ENCODE data around the gene ZYX.
"Not testable (repeated sequence)": the region's sequence is repeated elsewhere in the genome, so short reads cannot be mapped to it uniquely, and the experiment has no call there.

The ZYX gene

GRCh38 chr7:143411976-143412708 is 31.0 kb downstream of the ZYX start:
- no peaks in the 10 kb centered on the region for H3K9me3 ChIP-seq (ENCODE audit: control insufficient read depth, low read length)
- no peak overlapping the region for H3K27ac ChIP-seq (ENCODE audit: low read depth, low read length, severe bottlenecking)
- H3K36me3 ChIP-seq (ENCODE audit: control insufficient read depth, insufficient read depth, low read length): no peaks in the 10 kb centered on the region
- WGBS, 2 experiments (ENCODE audit: insufficient coverage in 2 of 2): 75 to 92% methylated on average over 4 to 5 of the region's 5 CpGs
- peaks cover 31% of the 10 kb centered on the region for H3K4me1 ChIP-seq (ENCODE audit: control insufficient read depth, insufficient read depth, low read length, poor library complexity, severe bottlenecking)
- no peak overlapping the region for H3K4me3 ChIP-seq (ENCODE audit: extremely low read depth, insufficient read depth, low read length, poor library complexity, severe bottlenecking)

GRCh38 chr7:143413123-143413522 is 32.0 kb downstream of the ZYX start:
- no peak overlapping the region for H3K4me3 ChIP-seq (ENCODE audit: extremely low read depth, insufficient read depth, low read length, poor library complexity, severe bottlenecking)
- no peaks in the 10 kb centered on the region for H3K9me3 ChIP-seq (ENCODE audit: control insufficient read depth, low read length)
- WGBS, 2 experiments (ENCODE audit: insufficient coverage in 2 of 2): 91 to 94% methylated on average over 4 to 5 of the region's 8 CpGs
- H3K4me1 ChIP-seq (ENCODE audit: control insufficient read depth, insufficient read depth, low read length, poor library complexity, severe bottlenecking): peaks cover 21% of the 10 kb centered on the region
- H3K36me3 ChIP-seq (ENCODE audit: control insufficient read depth, insufficient read depth, low read length): no peaks in the 10 kb centered on the region
- no peak overlapping the region for H3K27ac ChIP-seq (ENCODE audit: low read depth, low read length, severe bottlenecking)

- not testable (repeated sequence) for H3K9me3 ChIP-seq (ENCODE audit: control insufficient read depth, low read length); H3K4me3 ChIP-seq (ENCODE audit: extremely low read depth, insufficient read depth, low read length, poor library complexity, severe bottlenecking); H3K27ac ChIP-seq (ENCODE audit: low read depth, low read length, severe bottlenecking); H3K36me3 ChIP-seq (ENCODE audit: control insufficient read depth, insufficient read depth, low read length)
- H3K4me1 ChIP-seq (ENCODE audit: control insufficient read depth, insufficient read depth, low read length, poor library complexity, severe bottlenecking): peaks cover 12% of the 10 kb centered on the region
- 83 to 100% methylated on average over 3 to 5 of the region's 7 CpGs for WGBS, 2 experiments (ENCODE audit: insufficient coverage in 2 of 2)
Measured at GRCh38 chr7:143415209-143415608, 34.1 kb downstream of the ZYX start.

GRCh38 chr7:143415742-143416397 is 34.7 kb downstream of the ZYX start:
- 92 to 96% methylated on average over 6 of the region's 8 CpGs for WGBS, 2 experiments (ENCODE audit: insufficient coverage in 2 of 2)
- Histone ChIP-seq H3K36me3 (ENCODE audit: control insufficient read depth, insufficient read depth, low read length) (no peaks in the 10 kb centered on the region), H3K4me1 (ENCODE audit: control insufficient read depth, insufficient read depth, low read length, poor library complexity, severe bottlenecking) (peaks cover 6% of the 10 kb centered on the region), H3K27ac (ENCODE audit: low read depth, low read length, severe bottlenecking) (no peak overlapping the region), H3K4me3 (ENCODE audit: extremely low read depth, insufficient read depth, low read length, poor library complexity, severe bottlenecking) (no peak overlapping the region), H3K9me3 (ENCODE audit: control insufficient read depth, low read length) (peaks cover 5% of the 10 kb centered on the region)

- Histone ChIP-seq H3K4me3 (ENCODE audit: extremely low read depth, insufficient read depth, low read length, poor library complexity, severe bottlenecking) (no peak overlapping the region), H3K36me3 (ENCODE audit: control insufficient read depth, insufficient read depth, low read length) (no peaks in the 10 kb centered on the region), H3K27ac (ENCODE audit: low read depth, low read length, severe bottlenecking) (no peak overlapping the region), H3K9me3 (ENCODE audit: control insufficient read depth, low read length) (peaks cover 5% of the 10 kb centered on the region), H3K4me1 (ENCODE audit: control insufficient read depth, insufficient read depth, low read length, poor library complexity, severe bottlenecking) (no peaks in the 10 kb centered on the region)
- WGBS, 2 experiments (ENCODE audit: insufficient coverage in 2 of 2): 33% methylated on average over 1 of the region's 3 CpGs
Measured at GRCh38 chr7:143416565-143417149, 35.5 kb downstream of the ZYX start.

GRCh38 chr7:143417734-143418383 is 36.7 kb downstream of the ZYX start:
- no peaks in the 10 kb centered on the region for H3K36me3 ChIP-seq (ENCODE audit: control insufficient read depth, insufficient read depth, low read length)
- WGBS, 2 experiments (ENCODE audit: insufficient coverage in 2 of 2): no CpG with 5 or more reads among the region's 1 CpG

GRCh38 chr7:143418681-143419458 is 37.7 kb downstream of the ZYX start:
- WGBS, 2 experiments (ENCODE audit: insufficient coverage in 2 of 2): 94 to 99% methylated on average over 7 to 8 of the region's 11 CpGs
- no peaks in the 10 kb centered on the region for H3K4me1 ChIP-seq (ENCODE audit: control insufficient read depth, insufficient read depth, low read length, poor library complexity, severe bottlenecking)

More at GRCh38 chr7:143417734-143418383, 36.7 kb downstream of the ZYX start:
- Histone ChIP-seq H3K27ac (ENCODE audit: low read depth, low read length, severe bottlenecking) (no peak overlapping the region), H3K4me3 (ENCODE audit: extremely low read depth, insufficient read depth, low read length, poor library complexity, severe bottlenecking) (no peak overlapping the region), H3K9me3 (ENCODE audit: control insufficient read depth, low read length) (peaks cover 5% of the 10 kb centered on the region), H3K4me1 (ENCODE audit: control insufficient read depth, insufficient read depth, low read length, poor library complexity, severe bottlenecking) (no peaks in the 10 kb centered on the region)

GRCh38 chr7:143419880-143420279 is 38.7 kb downstream of the ZYX start:
- 83 to 97% methylated on average over 1 to 4 of the region's 4 CpGs for WGBS, 2 experiments (ENCODE audit: insufficient coverage in 2 of 2)
- Histone ChIP-seq H3K4me3 (ENCODE audit: extremely low read depth, insufficient read depth, low read length, poor library complexity, severe bottlenecking) (no peak overlapping the region), H3K4me1 (ENCODE audit: control insufficient read depth, insufficient read depth, low read length, poor library complexity, severe bottlenecking) (no peaks in the 10 kb centered on the region), H3K27ac (ENCODE audit: low read depth, low read length, severe bottlenecking) (no peak overlapping the region), H3K9me3 (ENCODE audit: control insufficient read depth, low read length) (peaks cover 5% of the 10 kb centered on the region), H3K36me3 (ENCODE audit: control insufficient read depth, insufficient read depth, low read length) (no peaks in the 10 kb centered on the region)

More at GRCh38 chr7:143418681-143419458, 37.7 kb downstream of the ZYX start:
- H3K9me3 ChIP-seq (ENCODE audit: control insufficient read depth, low read length): peaks cover 5% of the 10 kb centered on the region
- H3K4me3 ChIP-seq (ENCODE audit: extremely low read depth, insufficient read depth, low read length, poor library complexity, severe bottlenecking): no peak overlapping the region
- no peak overlapping the region for H3K27ac ChIP-seq (ENCODE audit: low read depth, low read length, severe bottlenecking)
- no peaks in the 10 kb centered on the region for H3K36me3 ChIP-seq (ENCODE audit: control insufficient read depth, insufficient read depth, low read length)

- not testable (repeated sequence) for H3K4me1 ChIP-seq (ENCODE audit: control insufficient read depth, insufficient read depth, low read length, poor library complexity, severe bottlenecking); H3K36me3 ChIP-seq (ENCODE audit: control insufficient read depth, insufficient read depth, low read length); H3K4me3 ChIP-seq (ENCODE audit: extremely low read depth, insufficient read depth, low read length, poor library complexity, severe bottlenecking); H3K27ac ChIP-seq (ENCODE audit: low read depth, low read length, severe bottlenecking); H3K9me3 ChIP-seq (ENCODE audit: control insufficient read depth, low read length)
- WGBS, 2 experiments (ENCODE audit: insufficient coverage in 2 of 2): 61 to 83% methylated on average over 2 to 3 of the region's 3 CpGs
Measured at GRCh38 chr7:143420624-143421023, 39.5 kb downstream of the ZYX start.

- 88 to 100% methylated on average over 2 of the region's 3 CpGs for WGBS, 2 experiments (ENCODE audit: insufficient coverage in 2 of 2)
- Histone ChIP-seq H3K36me3 (ENCODE audit: control insufficient read depth, insufficient read depth, low read length) (no peaks in the 10 kb centered on the region), H3K27ac (ENCODE audit: low read depth, low read length, severe bottlenecking) (no peak overlapping the region), H3K4me1 (ENCODE audit: control insufficient read depth, insufficient read depth, low read length, poor library complexity, severe bottlenecking) (no peaks in the 10 kb centered on the region), H3K9me3 (ENCODE audit: control insufficient read depth, low read length) (peaks cover 5% of the 10 kb centered on the region), H3K4me3 (ENCODE audit: extremely low read depth, insufficient read depth, low read length, poor library complexity, severe bottlenecking) (no peak overlapping the region)
Measured at GRCh38 chr7:143422033-143422432, 40.9 kb downstream of the ZYX start.
